ENCODE measurements around the gene ECSCR. TPM values are rescaled to one million over a fixed set of nuclear protein-coding genes. Genes with fewer than 3 reads are reported as not detected.

ECSCR gene
- total RNA-seq, 1 experiment from 2014 or later = not detected

DNA sequence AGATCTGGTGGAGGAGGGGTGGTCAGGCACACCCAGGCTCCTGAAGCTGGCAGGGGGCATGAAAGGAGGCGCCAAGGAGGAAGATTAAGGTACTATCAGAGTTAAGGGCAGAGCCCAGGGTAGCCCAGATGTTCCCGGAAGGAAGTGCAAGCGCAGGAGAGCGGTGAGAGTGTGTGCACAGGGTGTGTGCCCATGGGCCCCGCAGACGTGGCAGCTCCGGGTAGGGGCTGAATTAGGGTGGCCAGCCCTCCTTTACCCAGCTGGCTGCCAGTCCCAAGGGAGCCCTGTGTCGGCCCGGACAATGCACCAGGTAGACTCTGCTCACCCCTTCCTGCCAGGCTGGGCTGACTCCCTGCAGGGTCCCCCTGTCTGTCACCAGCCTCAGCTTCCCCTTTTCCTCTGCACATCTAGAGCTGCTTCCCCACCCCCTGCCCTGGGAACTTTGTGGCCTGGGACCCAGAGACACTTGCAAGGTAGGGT is 8.3 kb upstream of the ECSCR start, which contains the start of gene SMIM33:
TSS of gene SMIM33 (plus strand) at position 184 of the 480 bp plus-strand sequence. CDS start at position 302, 118 bp downstream.
- H3K9ac ChIP-seq (ENCODE audit: low read length) = no peak within 1 kb of the TSS
- no peak within 1 kb of the TSS for H3K27ac ChIP-seq (ENCODE audit: low read length)
- no peaks in the 10 kb centered on the region for H3K9me3 ChIP-seq (ENCODE audit: low read length)
- no peak within 1 kb of the TSS for H3K4me2 ChIP-seq (ENCODE audit: low read depth, low read length, poor library complexity, severe bottlenecking)
- no peaks in the 10 kb centered on the region for H3K4me1 ChIP-seq (ENCODE audit: low read length)
- no peak within 1 kb of the TSS for H3K4me3 ChIP-seq (ENCODE audit: low read length)
- H3K79me2 ChIP-seq (ENCODE audit: low read length) = no peaks in the 10 kb centered on the region
- no peaks in the 10 kb centered on the region for H3K9me2 ChIP-seq (replicated peaks; ENCODE audit: insufficient read depth, low read length)
- H2AFZ ChIP-seq (ENCODE audit: low read length) = no peak within 1 kb of the TSS
- H3K36me3 ChIP-seq (ENCODE audit: insufficient read depth, low read length) = no peaks in the 10 kb centered on the region
- no peak for DNase-seq
- H4K20me1 ChIP-seq (ENCODE audit: insufficient read depth, low read depth, low read length) = no peaks in the 10 kb centered on the region
- no peaks in the 10 kb centered on the region for H3K27me3 ChIP-seq (ENCODE audit: low read length)

DNA sequence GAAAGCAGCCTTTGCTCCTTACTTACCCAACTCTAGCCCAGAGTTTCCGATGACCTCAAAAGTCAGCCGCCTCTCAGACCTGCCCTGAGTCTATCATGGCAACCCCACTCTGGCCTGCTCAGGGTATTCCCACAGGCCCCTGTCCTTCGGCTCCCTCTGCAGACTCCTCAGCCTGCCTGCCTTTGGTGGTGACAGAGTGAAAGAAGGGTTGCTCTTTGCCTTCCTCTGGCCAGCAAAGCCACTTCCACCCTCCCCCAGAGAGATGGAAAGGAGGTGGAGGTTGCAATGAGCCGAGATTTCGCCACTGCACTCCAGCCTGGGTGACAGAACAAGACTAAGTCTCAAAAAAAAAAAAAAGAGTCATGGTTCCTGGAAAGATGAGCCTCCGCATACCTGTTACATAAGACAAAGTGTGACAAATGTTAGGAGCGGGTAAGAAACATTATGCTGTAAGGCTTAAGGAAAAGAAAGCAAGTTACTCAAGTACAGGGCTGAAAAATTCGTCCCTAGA is 5.9 kb upstream of the ECSCR start:
- H3K27ac ChIP-seq (ENCODE audit: low read length) = no peak overlapping the region
- no peaks in the 10 kb centered on the region for H3K79me2 ChIP-seq (ENCODE audit: low read length)
- H3K4me2 ChIP-seq (ENCODE audit: low read depth, low read length, poor library complexity, severe bottlenecking) = no peak overlapping the region
- H4K20me1 ChIP-seq (ENCODE audit: insufficient read depth, low read depth, low read length) = no peaks in the 10 kb centered on the region
- no peaks in the 10 kb centered on the region for H3K9me3 ChIP-seq (ENCODE audit: low read length)
- no peaks in the 10 kb centered on the region for H3K9me2 ChIP-seq (replicated peaks; ENCODE audit: insufficient read depth, low read length)
- DNase-seq = no peak
- H3K4me3 ChIP-seq (ENCODE audit: low read length) = no peak overlapping the region
- no peaks in the 10 kb centered on the region for H3K36me3 ChIP-seq (ENCODE audit: insufficient read depth, low read length)
- no peak overlapping the region for H2AFZ ChIP-seq (ENCODE audit: low read length)
- no peaks in the 10 kb centered on the region for H3K27me3 ChIP-seq (ENCODE audit: low read length)
- H3K9ac ChIP-seq (ENCODE audit: low read length) = no peak overlapping the region
- no peaks in the 10 kb centered on the region for H3K4me1 ChIP-seq (ENCODE audit: low read length)

DNA sequence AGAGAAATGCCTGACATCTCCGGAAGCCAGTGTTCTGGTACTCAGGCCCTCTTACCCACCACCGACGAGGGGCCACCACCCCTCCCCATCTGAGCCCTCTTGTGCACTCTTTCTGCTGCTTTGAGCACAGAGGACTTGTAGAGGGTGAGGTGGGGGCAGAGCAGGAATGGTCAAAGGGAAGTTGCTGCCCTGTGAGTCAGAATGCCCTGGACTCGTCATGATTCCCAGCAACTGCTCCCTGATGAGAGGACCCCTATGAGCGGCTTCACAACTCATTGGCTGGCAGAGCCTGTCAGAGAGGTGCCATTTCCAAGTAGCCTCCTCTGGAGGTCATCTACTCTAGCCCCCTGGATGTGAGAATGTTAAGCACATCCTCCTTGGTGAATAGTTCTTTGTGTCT is 845 bp downstream of the ECSCR start:
- H3K9ac ChIP-seq (ENCODE audit: low read length) = no peak overlapping the region

DNA sequence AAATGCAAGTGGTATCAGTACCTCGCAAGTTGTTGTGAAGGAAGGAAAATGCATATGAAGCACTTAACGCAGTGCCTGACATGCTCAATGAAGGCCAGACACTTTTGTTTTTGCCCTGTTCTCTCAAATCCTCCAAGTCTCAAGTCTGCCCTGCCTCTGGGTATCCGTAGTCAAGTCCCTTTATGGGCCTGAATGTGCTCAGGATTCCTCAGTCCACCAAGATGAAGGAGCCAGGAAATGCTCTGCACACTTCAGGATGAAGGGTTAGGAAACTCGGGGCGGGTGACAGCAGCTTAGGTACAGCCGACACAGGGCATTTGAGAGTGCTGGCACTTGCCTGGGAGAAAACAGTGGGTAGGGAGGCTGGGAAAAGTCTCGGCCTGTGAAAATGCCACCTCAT is 1.4 kb downstream of the ECSCR start:
- Histone ChIP-seq H3K27me3 (ENCODE audit: low read length) (no peaks in the 10 kb centered on the region), H3K4me2 (ENCODE audit: low read depth, low read length, poor library complexity, severe bottlenecking) (no peak overlapping the region), H3K9me3 (ENCODE audit: low read length) (no peaks in the 10 kb centered on the region), H3K27ac (ENCODE audit: low read length) (no peak overlapping the region), H3K36me3 (ENCODE audit: insufficient read depth, low read length) (no peaks in the 10 kb centered on the region), H4K20me1 (ENCODE audit: insufficient read depth, low read depth, low read length) (no peaks in the 10 kb centered on the region), H3K9me2 (replicated peaks; ENCODE audit: insufficient read depth, low read length) (no peaks in the 10 kb centered on the region), H3K79me2 (ENCODE audit: low read length) (no peaks in the 10 kb centered on the region), H3K4me1 (ENCODE audit: low read length) (no peaks in the 10 kb centered on the region), H3K4me3 (ENCODE audit: low read length) (no peak overlapping the region), H2AFZ (ENCODE audit: low read length) (no peak overlapping the region), H3K9ac (ENCODE audit: low read length) (no peak overlapping the region)
- DNase-seq = no peak

More for the DNA sequence above, 845 bp downstream of the ECSCR start:
- Histone ChIP-seq H3K4me1 (ENCODE audit: low read length) (no peaks in the 10 kb centered on the region), H4K20me1 (ENCODE audit: insufficient read depth, low read depth, low read length) (no peaks in the 10 kb centered on the region), H3K36me3 (ENCODE audit: insufficient read depth, low read length) (no peaks in the 10 kb centered on the region), H2AFZ (ENCODE audit: low read length) (no peak overlapping the region), H3K4me2 (ENCODE audit: low read depth, low read length, poor library complexity, severe bottlenecking) (no peak overlapping the region), H3K9me3 (ENCODE audit: low read length) (no peaks in the 10 kb centered on the region), H3K27me3 (ENCODE audit: low read length) (no peaks in the 10 kb centered on the region), H3K9me2 (replicated peaks; ENCODE audit: insufficient read depth, low read length) (no peaks in the 10 kb centered on the region), H3K79me2 (ENCODE audit: low read length) (no peaks in the 10 kb centered on the region), H3K4me3 (ENCODE audit: low read length) (no peak overlapping the region), H3K27ac (ENCODE audit: low read length) (no peak overlapping the region)
- no peak for DNase-seq

DNA sequence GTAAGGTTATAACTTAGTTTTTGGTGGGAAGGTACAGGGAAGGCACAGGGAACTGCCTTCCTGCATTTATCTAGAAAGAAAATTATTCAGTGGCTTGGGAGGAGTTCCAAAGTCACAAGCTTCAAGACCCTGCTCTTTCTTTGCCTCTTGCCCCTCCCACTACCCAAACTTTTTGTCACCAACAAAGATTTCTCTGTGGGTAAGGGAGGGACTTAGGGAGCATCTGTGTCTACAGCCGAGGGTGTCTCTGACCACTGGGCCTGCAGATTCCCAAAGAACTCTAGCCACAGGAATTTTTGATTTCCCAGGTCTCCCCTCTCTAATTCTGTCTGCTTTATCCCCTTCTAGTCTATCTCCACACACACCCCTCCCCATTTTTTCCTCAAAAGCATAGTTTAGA is 2.1 kb downstream of the ECSCR start:
- Histone ChIP-seq H3K27me3 (ENCODE audit: low read length) (no peaks in the 10 kb centered on the region), H3K4me2 (ENCODE audit: low read depth, low read length, poor library complexity, severe bottlenecking) (no peak overlapping the region), H3K27ac (ENCODE audit: low read length) (no peak overlapping the region), H3K4me1 (ENCODE audit: low read length) (no peaks in the 10 kb centered on the region), H2AFZ (ENCODE audit: low read length) (no peak overlapping the region), H4K20me1 (ENCODE audit: insufficient read depth, low read depth, low read length) (no peaks in the 10 kb centered on the region), H3K9me2 (replicated peaks; ENCODE audit: insufficient read depth, low read length) (no peaks in the 10 kb centered on the region), H3K9me3 (ENCODE audit: low read length) (no peaks in the 10 kb centered on the region), H3K4me3 (ENCODE audit: low read length) (no peak overlapping the region), H3K36me3 (ENCODE audit: insufficient read depth, low read length) (no peaks in the 10 kb centered on the region), H3K9ac (ENCODE audit: low read length) (no peak overlapping the region), H3K79me2 (ENCODE audit: low read length) (no peaks in the 10 kb centered on the region)
- no peak for DNase-seq

DNA sequence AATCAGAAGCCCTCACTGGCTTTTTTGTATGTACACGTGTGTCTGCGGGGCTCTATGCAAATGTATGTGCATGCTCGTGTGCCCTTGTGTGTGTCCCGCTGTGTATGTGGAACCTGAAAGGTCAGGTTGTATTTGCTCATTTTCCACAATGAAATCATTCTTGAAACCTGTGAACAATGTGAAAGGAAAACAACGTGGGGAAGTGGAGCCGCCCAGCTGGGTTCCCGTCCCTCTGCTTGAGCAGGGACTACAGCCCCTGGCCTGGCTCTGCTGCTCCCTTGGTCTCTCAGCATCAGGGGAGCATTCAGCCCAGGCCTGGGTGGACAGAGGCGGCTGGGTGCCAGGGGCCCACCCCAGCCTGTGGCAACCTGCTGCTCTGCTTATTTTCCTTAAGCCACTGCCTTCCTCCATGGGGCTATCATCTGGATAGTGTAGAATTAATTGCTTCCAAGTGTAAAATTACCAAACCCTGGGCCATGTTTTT is 3.0 kb downstream of the ECSCR start:
- no peaks in the 10 kb centered on the region for H3K9me3 ChIP-seq (ENCODE audit: low read length)
- H4K20me1 ChIP-seq (ENCODE audit: insufficient read depth, low read depth, low read length) = no peaks in the 10 kb centered on the region
- DNase-seq = no peak
- no peak overlapping the region for H3K27ac ChIP-seq (ENCODE audit: low read length)
- H2AFZ ChIP-seq (ENCODE audit: low read length) = no peak overlapping the region
- H3K9me2 ChIP-seq (replicated peaks; ENCODE audit: insufficient read depth, low read length) = no peaks in the 10 kb centered on the region
- no peaks in the 10 kb centered on the region for H3K27me3 ChIP-seq (ENCODE audit: low read length)
- no peak overlapping the region for H3K4me3 ChIP-seq (ENCODE audit: low read length)
- H3K4me2 ChIP-seq (ENCODE audit: low read depth, low read length, poor library complexity, severe bottlenecking) = no peak overlapping the region
- H3K36me3 ChIP-seq (ENCODE audit: insufficient read depth, low read length) = no peaks in the 10 kb centered on the region
- no peaks in the 10 kb centered on the region for H3K79me2 ChIP-seq (ENCODE audit: low read length)
- H3K4me1 ChIP-seq (ENCODE audit: low read length) = no peaks in the 10 kb centered on the region
- no peak overlapping the region for H3K9ac ChIP-seq (ENCODE audit: low read length)

DNA sequence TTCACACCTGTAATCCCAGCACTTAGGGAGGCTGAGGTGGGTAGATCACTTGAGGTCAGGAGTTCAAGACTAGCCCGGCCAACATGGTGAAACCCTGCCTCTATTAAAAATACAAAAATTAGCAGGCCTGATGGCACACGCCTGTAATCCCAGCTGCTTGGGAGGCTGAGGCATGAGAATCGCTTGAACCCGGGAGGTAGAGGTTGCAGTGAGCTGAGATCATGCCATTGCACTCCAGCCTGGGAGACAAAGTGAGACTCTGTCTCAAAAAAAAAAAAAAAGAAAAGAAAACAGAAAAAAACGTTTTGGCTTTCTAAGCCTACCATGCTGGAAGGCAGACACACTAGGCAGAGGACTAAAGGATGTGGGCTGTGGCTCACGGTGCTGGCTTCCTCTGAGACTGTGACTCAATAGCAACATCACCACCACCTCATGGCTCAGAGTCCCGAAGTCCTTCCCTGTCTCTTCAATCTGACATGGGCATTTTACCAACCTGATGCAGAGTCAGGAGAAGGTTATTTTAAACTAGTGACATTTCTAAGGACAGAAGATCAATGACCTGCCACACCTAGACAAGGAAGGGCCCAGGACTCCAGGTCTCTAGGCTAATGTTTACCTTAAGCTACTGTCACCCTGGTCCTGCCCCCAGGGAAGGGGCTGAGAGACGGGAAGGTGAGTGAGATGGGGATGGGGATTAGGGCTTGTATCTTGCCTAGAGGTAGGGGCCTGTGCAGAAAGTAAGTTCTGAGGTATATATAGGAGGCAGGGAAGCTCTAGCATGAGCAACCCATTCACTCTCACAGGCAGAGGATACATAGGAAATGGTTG is 3.7 kb downstream of the ECSCR start:
- Histone ChIP-seq H3K9me3 (ENCODE audit: low read length) (no peaks in the 10 kb centered on the region), H3K27ac (ENCODE audit: low read length) (no peak overlapping the region), H3K4me1 (ENCODE audit: low read length) (no peaks in the 10 kb centered on the region), H2AFZ (ENCODE audit: low read length) (no peak overlapping the region), H3K27me3 (ENCODE audit: low read length) (no peaks in the 10 kb centered on the region), H3K9me2 (replicated peaks; ENCODE audit: insufficient read depth, low read length) (no peaks in the 10 kb centered on the region), H3K4me2 (ENCODE audit: low read depth, low read length, poor library complexity, severe bottlenecking) (no peak overlapping the region), H3K4me3 (ENCODE audit: low read length) (no peak overlapping the region), H3K36me3 (ENCODE audit: insufficient read depth, low read length) (no peaks in the 10 kb centered on the region), H3K79me2 (ENCODE audit: low read length) (no peaks in the 10 kb centered on the region), H4K20me1 (ENCODE audit: insufficient read depth, low read depth, low read length) (no peaks in the 10 kb centered on the region), H3K9ac (ENCODE audit: low read length) (no peak overlapping the region)
- DNase-seq = no peak

DNA sequence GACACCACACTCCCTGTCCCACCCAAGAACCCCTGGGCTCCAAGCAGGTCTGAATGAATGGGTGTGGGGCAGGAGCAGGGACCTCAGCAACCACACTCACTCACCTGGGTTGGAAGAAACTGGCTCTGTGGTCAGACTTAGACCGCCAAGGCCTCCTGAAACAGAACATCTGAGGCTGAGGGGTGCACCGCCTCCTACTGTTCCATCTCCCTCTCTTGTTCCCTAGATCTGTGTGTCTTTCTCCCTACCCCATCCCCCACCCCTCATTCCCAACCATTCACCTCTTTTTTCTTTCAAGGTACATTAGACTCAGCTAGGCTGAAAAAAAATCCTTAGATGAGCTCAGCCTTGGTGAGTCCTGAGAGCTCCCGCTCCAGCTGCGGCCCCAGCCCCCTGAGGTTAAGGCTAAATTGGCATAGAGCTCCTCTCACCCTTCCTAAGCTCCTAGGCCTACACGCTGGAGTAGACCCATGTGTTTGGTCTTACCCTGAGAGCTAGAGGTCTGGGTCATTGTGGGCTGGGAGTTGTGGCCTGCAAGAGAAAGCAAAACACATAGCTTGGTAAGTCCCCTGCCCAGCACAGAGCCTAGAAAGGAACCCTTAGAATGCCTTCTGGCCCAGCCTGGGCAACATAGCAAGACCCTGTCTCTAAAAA is 4.8 kb downstream of the ECSCR start:
- H3K79me2 ChIP-seq (ENCODE audit: low read length) = no peaks in the 10 kb centered on the region
- H3K4me2 ChIP-seq (ENCODE audit: low read depth, low read length, poor library complexity, severe bottlenecking) = no peak overlapping the region
- DNase-seq = no peak
- H3K9me3 ChIP-seq (ENCODE audit: low read length) = no peaks in the 10 kb centered on the region
- no peaks in the 10 kb centered on the region for H3K9me2 ChIP-seq (replicated peaks; ENCODE audit: insufficient read depth, low read length)
- H3K36me3 ChIP-seq (ENCODE audit: insufficient read depth, low read length) = no peaks in the 10 kb centered on the region
- H2AFZ ChIP-seq (ENCODE audit: low read length) = no peak overlapping the region
- H3K27ac ChIP-seq (ENCODE audit: low read length) = no peak overlapping the region
- no peak overlapping the region for H3K4me3 ChIP-seq (ENCODE audit: low read length)
- no peaks in the 10 kb centered on the region for H4K20me1 ChIP-seq (ENCODE audit: insufficient read depth, low read depth, low read length)
- H3K9ac ChIP-seq (ENCODE audit: low read length) = no peak overlapping the region
- no peaks in the 10 kb centered on the region for H3K4me1 ChIP-seq (ENCODE audit: low read length)
- no peaks in the 10 kb centered on the region for H3K27me3 ChIP-seq (ENCODE audit: low read length)
